Measurements from ENCODE around the gene SVBP.

GRCh38 chr1:42815941-42816584 is 1.1 kb downstream of the SVBP start:
- no peak for TF ChIP-seq EZH2 (IDR thresholded peaks at IDR 0.05; ENCODE audit: low read depth)
- no peak for TF ChIP-seq CTCF (conservative IDR thresholded peaks at IDR 0.05)

Measured in PC-9 (cell line).